Pancreas (tissue), 10 donors: ENCODE data around the gene NR1H2. TPM values are rescaled to one million over a fixed set of nuclear protein-coding genes. Genes with fewer than 3 reads are reported as not detected.

Experiments used
- ATAC-seq, 4 donors: fragments of 200-7000 bp; cut with Tn5 transposase; one replicate each; pipeline versions ENCODE4 v1.8.0 to v1.9.1; 2020; ENCODE audit warnings: mild to moderate bottlenecking in 4 of 4, moderate library complexity in 4 of 4
- DNase-seq, 6 donors: peaks; one replicate each; pipeline ENCODE4 v3.0.0-alpha.2; 2020
- FAIRE-seq: peaks from 2 replicates; lab custom pipeline; 2012; peaks lifted over from hg19 to GRCh38; lab: Jason Lieb, UNC
- H3K27ac ChIP-seq, 4 donors: fragments of 200-600 bp; sonication (generic); 1 replicate in 3 of 4; 2 replicates in 1 of 4; pipeline versions ENCODE4 v1.5.0 to v1.8.0; 2020
- H3K27me3 ChIP-seq, 4 donors: fragments of 200-600 bp; one replicate each; pipeline ENCODE4 v1.8.0; 2021
- H3K36me3 ChIP-seq, 3 donors: fragments of 200-600 bp; sonication (generic) in 1 of 3; one replicate each; pipeline versions ENCODE4 v1.5.0 to v1.8.0; 2020 to 2021
- H3K4me1 ChIP-seq, 3 donors: fragments of 200-600 bp; one replicate each; pipeline ENCODE4 v1.8.0; 2021
- H3K4me3 ChIP-seq, 4 donors: fragments of 200-600 bp; sonication (generic) in 2 of 4; one replicate each; pipeline versions ENCODE4 v1.5.0 to v1.8.0; 2020 to 2021
- H3K9me3 ChIP-seq, 4 donors: fragments of 200-600 bp; one replicate each; pipeline ENCODE4 v1.8.0; 2021
- WGBS, 2 donors: extraction: QIAGEN DNeasy Blood & Tissue Kit; methylation state at CpG; one replicate each; pipeline ENCODE4 v1.1.7; 2013; 5-methylcytosine and 5-hydroxymethylcytosine counted together
- intact Hi-C, 3 donors: fragments of 100-400 bp; cut with DNase I; formaldehyde crosslinking; loops; one replicate each; pipeline versions ENCODE4 v1.11.1 to v1.14.2; 2022
- polyA plus RNA-seq, 2 donors: library from polyadenylated mRNA; stranded (reverse); fragments of 200-250 nt; gene quantifications; one replicate each; pipeline ENCODE4 v1.2.3, GENCODE V29; 2013
- total RNA-seq, 6 donors: library from RNA; stranded (reverse); fragmentation: NEBNext Ultra II Directional in 4 of 6; extraction: Animal tissue kit (Norgen Biotek cat#: 25700) in 4 of 6; gene quantifications; one replicate each; pipeline versions ENCODE4 v1.2.1 to v1.2.4, GENCODE V29; 2021 to 2023
- TF ChIP-seq, protein P1 (sequence below), 4 donors: fragments of 200-600 bp; sonication (generic) in 3 of 4; IDR thresholded peaks; one replicate each; pipeline versions ENCODE4 v1.5.0 to v1.8.0; 2021; ENCODE audit warnings: antibody characterized with exemption in 4 of 4
- donor health status: healthy with polysubstance abuse.
- donor health status: DM: no; HTN: no; CAD: no; lungs with moderate emphysema.
- donor health status: DM: no; HTN: no; CAD: no.
- donor health status: control.
- donor health status: control.
- donor health status: Bipolar disorder and iron deficiency.
- donor health status: DM: yes; HTN: yes; CAD: no.
- donor health status: DM: no; HTN: no; CAD: no.
- donor health status: DM: no; HTN: no; CAD: no.
- donor health status: DM: yes; HTN: yes; CAD: no.

The NR1H2 gene
- total and polyA plus RNA-seq, 8 donors: 20.5 to 46.5 (median 27.2) TPM

DNA sequence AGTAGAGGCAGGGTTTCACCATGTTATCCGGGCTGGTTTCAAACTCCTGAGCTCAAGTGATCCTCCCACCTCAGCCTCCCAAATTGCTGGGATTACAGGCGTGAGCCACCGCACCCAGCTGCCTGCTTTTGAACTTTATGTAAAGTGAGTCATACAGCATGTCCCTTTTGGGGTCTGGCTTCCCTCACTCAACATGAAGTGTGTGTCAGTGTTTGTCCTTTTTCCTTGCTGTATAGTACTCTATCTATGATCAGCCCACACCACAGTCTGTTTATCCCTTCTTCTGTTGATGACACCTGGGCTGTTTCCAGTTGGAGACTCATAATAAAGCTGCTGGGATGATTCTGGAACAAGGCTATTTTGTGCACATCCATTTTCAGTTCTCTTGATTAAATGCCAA lies 44.6 kb downstream of the NR1H2 start:
- TF ChIP-seq, protein P1, sequence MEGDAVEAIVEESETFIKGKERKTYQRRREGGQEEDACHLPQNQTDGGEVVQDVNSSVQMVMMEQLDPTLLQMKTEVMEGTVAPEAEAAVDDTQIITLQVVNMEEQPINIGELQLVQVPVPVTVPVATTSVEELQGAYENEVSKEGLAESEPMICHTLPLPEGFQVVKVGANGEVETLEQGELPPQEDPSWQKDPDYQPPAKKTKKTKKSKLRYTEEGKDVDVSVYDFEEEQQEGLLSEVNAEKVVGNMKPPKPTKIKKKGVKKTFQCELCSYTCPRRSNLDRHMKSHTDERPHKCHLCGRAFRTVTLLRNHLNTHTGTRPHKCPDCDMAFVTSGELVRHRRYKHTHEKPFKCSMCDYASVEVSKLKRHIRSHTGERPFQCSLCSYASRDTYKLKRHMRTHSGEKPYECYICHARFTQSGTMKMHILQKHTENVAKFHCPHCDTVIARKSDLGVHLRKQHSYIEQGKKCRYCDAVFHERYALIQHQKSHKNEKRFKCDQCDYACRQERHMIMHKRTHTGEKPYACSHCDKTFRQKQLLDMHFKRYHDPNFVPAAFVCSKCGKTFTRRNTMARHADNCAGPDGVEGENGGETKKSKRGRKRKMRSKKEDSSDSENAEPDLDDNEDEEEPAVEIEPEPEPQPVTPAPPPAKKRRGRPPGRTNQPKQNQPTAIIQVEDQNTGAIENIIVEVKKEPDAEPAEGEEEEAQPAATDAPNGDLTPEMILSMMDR (IDR thresholded peaks at IDR 0.05): no peak
- Histone ChIP-seq H3K4me3 (no peak overlapping the region), H3K27ac (no peak overlapping the region), H3K4me1 (peaks cover 0 to 12% (median 7%) of the 10 kb centered on the region in 3 donors), H3K36me3 (no peaks in the 10 kb centered on the region), H3K9me3 (no peaks in the 10 kb centered on the region), H3K27me3 (no peaks in the 10 kb centered on the region)
- 58 to 64% methylated on average over 3 of the region's 3 CpGs for WGBS, 2 donors
- FAIRE-seq: no peak
- no peak for ATAC-seq
- no peak for DNase-seq
- intact Hi-C loops: no loop called here

DNA sequence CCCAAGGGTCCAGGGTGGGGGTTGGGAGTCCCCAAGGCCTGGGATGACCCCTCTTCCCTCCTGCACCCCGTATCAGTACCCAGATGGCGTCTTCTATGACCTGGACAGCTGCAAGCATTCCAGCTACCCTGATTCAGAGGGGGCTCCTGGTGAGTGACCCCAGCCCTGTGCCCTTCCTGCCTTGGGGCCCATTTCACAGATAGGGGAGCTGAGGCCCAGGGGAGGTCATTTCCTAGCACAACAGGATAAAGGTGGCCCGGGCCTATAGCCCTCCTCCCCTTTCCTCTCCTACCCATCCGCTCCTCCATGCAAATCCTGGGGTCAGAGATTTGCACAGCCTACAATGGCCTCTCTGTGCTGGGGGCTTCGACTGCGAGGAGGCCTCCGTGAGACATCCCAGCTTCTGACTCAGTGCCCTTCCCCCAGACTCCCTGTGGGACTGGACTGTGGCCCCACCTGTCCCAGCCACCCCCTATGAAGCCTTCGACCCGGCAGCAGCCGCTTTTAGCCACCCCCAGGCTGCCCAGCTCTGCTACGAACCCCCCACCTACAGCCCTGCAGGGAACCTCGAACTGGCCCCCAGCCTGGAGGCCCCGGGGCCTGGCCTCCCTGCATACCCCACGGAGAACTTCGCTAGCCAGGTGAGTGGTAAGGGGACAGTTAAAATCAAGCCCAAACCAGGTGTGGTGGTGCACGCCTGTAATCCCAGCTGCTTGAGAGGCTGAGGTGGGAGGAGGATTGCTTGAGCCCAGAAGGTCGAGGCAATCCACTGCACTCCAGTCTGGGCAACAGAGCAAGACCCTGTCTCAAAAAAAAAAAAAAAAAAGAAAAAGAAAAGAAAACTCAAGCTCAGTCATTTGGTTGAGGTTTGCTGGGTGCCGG lies 46.4 kb downstream of the NR1H2 start:
- DNase-seq (no peak), FAIRE-seq (no peak), ATAC-seq (no peak)
- H3K4me1 ChIP-seq: peaks cover 0 to 4% (median 0%) of the 10 kb centered on the region in 3 donors
- intact Hi-C loops: no loop called here
- H3K36me3 ChIP-seq: no peaks in the 10 kb centered on the region
- TF ChIP-seq, protein P1 (IDR thresholded peaks at IDR 0.05): no peak
- H3K27ac ChIP-seq: no peak overlapping the region
- H3K27me3 ChIP-seq: no peaks in the 10 kb centered on the region
- no peak overlapping the region for H3K4me3 ChIP-seq
- no peaks in the 10 kb centered on the region for H3K9me3 ChIP-seq
- WGBS, 2 donors: 73 to 80% methylated on average over 18 of the region's 18 CpGs

GRCh38 chr19:50423279-50424113 lies 47.2 kb downstream of the NR1H2 start:
- 73 to 74% methylated on average over 22 of the region's 22 CpGs for WGBS, 2 donors
- Histone ChIP-seq H3K36me3 (no peaks in the 10 kb centered on the region), H3K27me3 (no peaks in the 10 kb centered on the region), H3K4me3 (no peak overlapping the region), H3K4me1 (peaks cover 0 to 3% (median 0%) of the 10 kb centered on the region in 3 donors), H3K27ac (no peak overlapping the region), H3K9me3 (no peaks in the 10 kb centered on the region)
- peak in 1 of 6 donors; percentile 59 for DNase-seq
- no peak for ATAC-seq
- intact Hi-C loops: no loop called here
- TF ChIP-seq, protein P1 (IDR thresholded peaks at IDR 0.05): no peak
- FAIRE-seq: no peak

- Histone ChIP-seq H3K27ac (no peak overlapping the region), H3K4me1 (peaks cover 0 to 3% (median 0%) of the 10 kb centered on the region in 3 donors), H3K27me3 (no peaks in the 10 kb centered on the region), H3K9me3 (no peaks in the 10 kb centered on the region), H3K4me3 (no peak overlapping the region), H3K36me3 (no peaks in the 10 kb centered on the region)
- 62 to 83% methylated on average over 7 of the region's 7 CpGs for WGBS, 2 donors
- intact Hi-C loops: no loop called here
- ATAC-seq (no peak), DNase-seq (no peak), FAIRE-seq (no peak)
- TF ChIP-seq, protein P1 (IDR thresholded peaks at IDR 0.05): no peak
Observed at GRCh38 chr19:50425581-50425980, 49.3 kb downstream of the NR1H2 start.
